ENCODE data around the gene NETO2.
A peak's percentile ranks its signal among the peaks of the same experiment; 100 is the strongest.
"Not testable (repeated sequence)": the region's sequence is repeated elsewhere in the genome, so short reads cannot be mapped to it uniquely, and the experiment has no call there.

The NETO2 gene

GRCh38 chr16:47127541-47127940, 16.2 kb downstream of the NETO2 start:
- DNase-seq (ENCODE audit: insufficient read length) (no peak), FAIRE-seq (no peak)

DNA sequence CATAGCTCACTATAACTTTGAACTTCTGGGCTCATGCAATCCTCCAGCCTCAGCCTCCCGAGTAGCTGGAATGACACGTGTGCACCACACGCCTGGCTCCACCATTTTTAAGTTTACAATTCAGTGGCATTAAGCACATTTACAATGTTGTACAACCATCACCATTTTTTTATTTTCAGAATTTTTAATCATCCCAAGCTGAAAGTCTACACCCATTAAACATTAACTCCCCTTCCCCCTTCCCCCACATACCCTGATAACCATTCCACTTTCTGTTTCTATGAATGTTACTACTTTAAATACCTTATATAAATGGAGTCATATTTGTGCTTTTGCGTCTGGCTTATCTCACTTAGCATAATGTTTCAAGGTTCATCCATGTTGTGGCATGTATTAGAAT, 18.0 kb downstream of the NETO2 start:
- DNase-seq (ENCODE audit: insufficient read length) (no peak), FAIRE-seq (no peak)
- TF ChIP-seq POLR2AphosphoS5 (IDR thresholded peaks at IDR 0.05; ENCODE audit: low read depth, low read length) (no peak), TAF1 (IDR thresholded peaks at IDR 0.05; ENCODE audit: borderline replicate concordance, low read depth, low read length) (no peak), POLR2A (IDR thresholded peaks at IDR 0.05; ENCODE audit: low read depth, low read length) (no peak)

More at GRCh38 chr16:47127541-47127940, 16.2 kb downstream of the NETO2 start:
- no peak for TF ChIP-seq POLR2A (IDR thresholded peaks at IDR 0.05; ENCODE audit: low read depth, low read length)

GRCh38 chr16:47113130-47113529, 30.6 kb downstream of the NETO2 start:
- TF ChIP-seq POLR2AphosphoS5 (IDR thresholded peaks at IDR 0.05; ENCODE audit: low read depth, low read length) (no peak), TAF1 (IDR thresholded peaks at IDR 0.05; ENCODE audit: borderline replicate concordance, low read depth, low read length) (no peak), POLR2A (IDR thresholded peaks at IDR 0.05; ENCODE audit: low read depth, low read length) (no peak)
- DNase-seq (ENCODE audit: insufficient read length), result no peak
- no peak for FAIRE-seq

GRCh38 chr16:47110939-47111338, 32.8 kb downstream of the NETO2 start:
- no peak for FAIRE-seq
- no peak for TF ChIP-seq POLR2AphosphoS5 (IDR thresholded peaks at IDR 0.05; ENCODE audit: low read depth, low read length)
- TF ChIP-seq POLR2A (IDR thresholded peaks at IDR 0.05; ENCODE audit: low read depth, low read length), result no peak
- TF ChIP-seq TAF1 (IDR thresholded peaks at IDR 0.05; ENCODE audit: borderline replicate concordance, low read depth, low read length), result no peak
- DNase-seq (ENCODE audit: insufficient read length), result no peak

DNA sequence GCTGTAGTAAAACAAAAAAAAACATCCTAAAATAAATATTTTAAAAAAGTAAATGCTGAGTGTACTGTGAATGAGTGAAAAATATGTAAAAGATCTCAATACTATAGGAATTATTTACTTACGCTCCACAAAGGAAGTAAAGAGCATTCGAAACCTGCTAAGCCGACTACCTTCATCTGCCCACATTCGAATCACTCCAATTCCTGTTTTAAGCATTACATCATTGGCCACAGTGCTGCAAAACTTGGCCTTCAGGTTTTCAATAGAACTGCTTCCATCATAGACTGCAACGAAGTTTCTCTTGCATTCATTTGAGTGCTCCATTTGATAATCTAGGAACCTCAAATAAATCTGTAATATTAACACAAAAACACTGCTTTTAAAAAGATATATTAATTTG, 34.4 kb downstream of the NETO2 start:
- no peak for FAIRE-seq
- DNase-seq (ENCODE audit: insufficient read length), result no peak
- TF ChIP-seq TAF1 (IDR thresholded peaks at IDR 0.05; ENCODE audit: borderline replicate concordance, low read depth, low read length) (no peak), POLR2AphosphoS5 (IDR thresholded peaks at IDR 0.05; ENCODE audit: low read depth, low read length) (no peak), POLR2A (IDR thresholded peaks at IDR 0.05; ENCODE audit: low read depth, low read length) (no peak)

GRCh38 chr16:47102921-47103320, 40.8 kb downstream of the NETO2 start:
- not testable (repeated sequence) for DNase-seq (ENCODE audit: insufficient read length); FAIRE-seq

- DNase-seq (ENCODE audit: insufficient read length); FAIRE-seq: not testable (repeated sequence)
Measured at GRCh38 chr16:47097154-47097553, 46.6 kb downstream of the NETO2 start.

DNA sequence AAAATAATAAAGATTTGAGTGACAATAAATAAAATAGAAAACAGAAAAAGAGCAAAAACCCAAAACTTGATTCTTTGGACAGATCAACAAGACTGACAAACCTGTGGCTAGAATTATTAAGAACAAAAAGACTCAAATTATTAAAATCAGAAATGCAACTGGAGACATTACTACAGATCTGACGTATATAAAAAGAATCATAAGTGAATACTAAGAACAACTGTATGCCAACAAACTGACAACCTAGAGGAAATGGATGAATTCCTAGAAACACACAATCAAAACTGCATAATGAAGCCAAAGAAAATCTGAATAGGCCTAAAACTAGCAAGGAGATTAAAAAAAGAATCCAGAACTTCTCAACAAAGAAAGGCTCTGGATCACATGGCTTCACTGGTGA, 47.4 kb downstream of the NETO2 start:
- FAIRE-seq, result no peak
- no peak for DNase-seq (ENCODE audit: insufficient read length)
- TF ChIP-seq POLR2A (IDR thresholded peaks at IDR 0.05; ENCODE audit: low read depth, low read length) (no peak), POLR2AphosphoS5 (IDR thresholded peaks at IDR 0.05; ENCODE audit: low read depth, low read length) (no peak), TAF1 (IDR thresholded peaks at IDR 0.05; ENCODE audit: borderline replicate concordance, low read depth, low read length) (no peak)

GRCh38 chr16:47084198-47084597, 59.5 kb downstream of the NETO2 start:
- FAIRE-seq (peak; percentile 78), DNase-seq (ENCODE audit: insufficient read length) (no peak)
- TF ChIP-seq POLR2AphosphoS5 (IDR thresholded peaks at IDR 0.05; ENCODE audit: low read depth, low read length) (no peak), POLR2A (IDR thresholded peaks at IDR 0.05; ENCODE audit: low read depth, low read length) (no peak), TAF1 (IDR thresholded peaks at IDR 0.05; ENCODE audit: borderline replicate concordance, low read depth, low read length) (no peak)

DNA sequence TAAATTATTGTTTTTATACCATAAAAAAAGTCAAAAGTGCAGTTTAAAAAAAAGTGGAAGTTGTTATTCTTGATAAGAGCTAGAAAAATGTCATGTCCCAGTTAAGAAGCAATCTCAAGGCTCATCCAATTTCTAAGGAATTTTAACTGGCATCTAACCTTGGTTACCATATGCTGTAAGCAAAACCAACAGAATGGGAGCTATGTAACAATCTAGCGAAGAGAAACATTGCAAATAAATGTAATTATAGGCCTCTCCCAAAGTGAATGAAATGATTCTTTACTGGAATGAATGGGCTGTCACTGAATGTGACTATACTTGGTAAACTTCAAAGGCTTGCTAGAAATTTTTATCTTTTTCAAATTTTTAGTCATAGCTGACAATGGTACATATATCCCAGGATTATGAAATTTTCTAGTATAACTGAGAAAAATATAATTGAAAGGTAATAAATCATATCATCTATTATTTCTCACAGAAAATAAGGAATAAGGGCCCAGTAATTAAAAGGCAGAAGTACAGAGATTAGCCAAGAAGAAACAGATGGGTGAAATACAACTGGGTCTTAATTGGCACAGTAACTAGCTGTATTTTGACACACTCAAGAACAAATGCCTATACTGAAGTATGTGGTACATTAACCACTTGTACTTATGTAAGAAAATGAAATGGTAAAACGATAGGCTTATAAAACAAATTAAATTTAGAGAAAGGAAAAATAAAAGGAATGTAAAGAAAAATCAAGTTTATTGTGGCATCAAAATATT, 61.5 kb downstream of the NETO2 start:
- no peak for DNase-seq (ENCODE audit: insufficient read length)
- no peak for TF ChIP-seq POLR2A (IDR thresholded peaks at IDR 0.05; ENCODE audit: low read depth, low read length)
- no peak for TF ChIP-seq POLR2AphosphoS5 (IDR thresholded peaks at IDR 0.05; ENCODE audit: low read depth, low read length)
- TF ChIP-seq TAF1 (IDR thresholded peaks at IDR 0.05; ENCODE audit: borderline replicate concordance, low read depth, low read length), result no peak
- no peak for FAIRE-seq

DNA sequence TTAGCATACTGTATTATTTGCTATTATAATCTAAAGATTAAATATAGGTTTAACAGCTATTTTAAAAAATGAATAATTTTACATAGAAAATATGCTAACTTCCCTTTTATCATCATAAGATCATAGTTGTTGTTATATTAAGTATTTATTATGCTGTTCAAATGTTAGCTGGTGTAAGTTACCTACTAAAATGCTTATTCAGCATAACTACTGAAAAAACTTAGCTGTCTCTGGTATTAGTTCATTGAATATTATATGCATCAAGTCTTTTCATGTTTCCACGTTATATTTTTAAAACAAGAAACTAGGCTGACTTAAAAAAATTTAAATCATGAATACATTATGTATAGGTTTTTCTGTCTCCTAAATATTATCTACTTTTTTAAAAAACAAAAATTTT, 62.6 kb downstream of the NETO2 start:
- FAIRE-seq, result no peak
- TF ChIP-seq TAF1 (IDR thresholded peaks at IDR 0.05; ENCODE audit: borderline replicate concordance, low read depth, low read length) (no peak), POLR2AphosphoS5 (IDR thresholded peaks at IDR 0.05; ENCODE audit: low read depth, low read length) (no peak), POLR2A (IDR thresholded peaks at IDR 0.05; ENCODE audit: low read depth, low read length) (no peak)
- no peak for DNase-seq (ENCODE audit: insufficient read length)

- FAIRE-seq, result no peak
- TF ChIP-seq TAF1 (IDR thresholded peaks at IDR 0.05; ENCODE audit: borderline replicate concordance, low read depth, low read length) (no peak), POLR2A (IDR thresholded peaks at IDR 0.05; ENCODE audit: low read depth, low read length) (no peak), POLR2AphosphoS5 (IDR thresholded peaks at IDR 0.05; ENCODE audit: low read depth, low read length) (no peak)
- DNase-seq (ENCODE audit: insufficient read length), result no peak
Measured at GRCh38 chr16:47079860-47080259, 63.9 kb downstream of the NETO2 start.

All from GM12892 (cell line).